HEK293 (cell line): Measurements from ENCODE around the gene ZNF532.

Source experiments
- CTCF ChIA-PET: fragments of 350-600 bp; formaldehyde crosslinking; extraction: SDS; loops from one replicate; lab custom pipeline; 2021; ENCODE audit warnings: antibody characterized with exemption; lab: Yijun Ruan, JAX
- POLR2A ChIA-PET: fragments of 300-600 bp; formaldehyde crosslinking; extraction: SDS; loops from one replicate; lab custom pipeline; 2020; ENCODE audit warnings: antibody characterized with exemption, inconsistent platforms; lab: Yijun Ruan, JAX
- H3K27ac ChIP-seq: fragments of 200-500 bp; sonication (Bioruptor generic); 2 replicates; pipeline ENCODE4 v1.5.1; 2014; ENCODE audit warnings: low read depth, low read length, control low read depth, inconsistent platforms; ENCODE audit errors: extremely low read depth
- H3K36me3 ChIP-seq, 2 experiments: fragments of 200-500 bp in 1 of 2; sonication (Bioruptor generic) in 1 of 2; 1 replicate in 1 of 2; 2 replicates in 1 of 2; pipeline ENCODE4 v1.5.1; 2014 to 2017; ENCODE audit warnings: inconsistent platforms in 2 of 2, low read length in 2 of 2; ENCODE audit not compliant: control insufficient read depth in 2 of 2, insufficient read depth in 1 of 2
- H3K4me1 ChIP-seq: fragments of 200-500 bp; sonication (Bioruptor generic); 2 replicates; pipeline ENCODE4 v1.5.1; 2014; ENCODE audit warnings: mild to moderate bottlenecking, low read length, inconsistent platforms; ENCODE audit not compliant: control insufficient read depth, insufficient read depth
- H3K4me3 ChIP-seq: 2 replicates; pipeline ENCODE4 v1.5.1; 2011; ENCODE audit warnings: low read depth, mild to moderate bottlenecking, control low read depth, low read length, moderate library complexity
- H3K9me3 ChIP-seq: fragments of 200-500 bp; sonication (Bioruptor generic); 2 replicates; pipeline ENCODE4 v1.5.1; 2014; ENCODE audit warnings: low read depth, low read length, inconsistent platforms; ENCODE audit not compliant: control insufficient read depth, insufficient read depth
- SP2 ChIP-seq: fragments of 450-650 bp; formaldehyde crosslinking; IDR thresholded peaks from 2 replicates; pipeline ENCODE4 v1.5.1; 2016; ENCODE audit warnings: missing biosample characterization, missing genetic modification characterization
- YY1 ChIP-seq: fragments of 450-650 bp; formaldehyde crosslinking; IDR thresholded peaks from 2 replicates; pipeline ENCODE4 v1.5.1; 2018; ENCODE audit warnings: missing biosample characterization, missing genetic modification characterization
- ZBTB10 ChIP-seq: fragments of 450-650 bp; formaldehyde crosslinking; IDR thresholded peaks from 2 replicates; pipeline ENCODE4 v1.5.1; 2016; ENCODE audit warnings: missing biosample characterization, missing genetic modification characterization
- ZBTB6 ChIP-seq: fragments of 450-650 bp; formaldehyde crosslinking; IDR thresholded peaks from 2 replicates; pipeline ENCODE4 v1.5.1; 2017; ENCODE audit warnings: missing biosample characterization, missing genetic modification characterization
- ZBTB7A ChIP-seq: fragments of 450-650 bp; formaldehyde crosslinking; IDR thresholded peaks from 2 replicates; pipeline ENCODE4 v1.5.1; 2016; ENCODE audit warnings: low read depth, missing biosample characterization, missing genetic modification characterization
- ZNF112 ChIP-seq: fragments of 450-650 bp; formaldehyde crosslinking; IDR thresholded peaks from 2 replicates; pipeline ENCODE4 v1.5.0; 2017; ENCODE audit warnings: missing biosample characterization, missing genetic modification characterization
- ZNF239 ChIP-seq: fragments of 450-650 bp; formaldehyde crosslinking; IDR thresholded peaks from 2 replicates; pipeline ENCODE4 v1.5.1; 2016; ENCODE audit warnings: missing biosample characterization, missing genetic modification characterization
- ZNF292 ChIP-seq: fragments of 450-650 bp; formaldehyde crosslinking; IDR thresholded peaks from 2 replicates; pipeline ENCODE4 v1.5.1; 2016; ENCODE audit warnings: low read depth, missing biosample characterization, missing genetic modification characterization, borderline replicate concordance
- ZNF362 ChIP-seq: fragments of 450-650 bp; formaldehyde crosslinking; IDR thresholded peaks from 2 replicates; pipeline ENCODE4 v1.5.1; 2016; ENCODE audit warnings: missing biosample characterization, missing genetic modification characterization
- ZNF37A ChIP-seq: fragments of 450-650 bp; IDR thresholded peaks from 2 replicates; pipeline ENCODE4 v1.5.1; 2018; ENCODE audit warnings: missing biosample characterization, missing genetic modification characterization
- ZNF48 ChIP-seq: fragments of 450-650 bp; formaldehyde crosslinking; IDR thresholded peaks from 2 replicates; pipeline ENCODE4 v1.5.1; 2016; ENCODE audit warnings: missing biosample characterization, missing genetic modification characterization
- ZNF530 ChIP-seq: fragments of 450-650 bp; formaldehyde crosslinking; IDR thresholded peaks from 2 replicates; pipeline ENCODE4 v1.5.1; 2016; ENCODE audit warnings: low read depth, missing biosample characterization, missing genetic modification characterization
- ZNF660 ChIP-seq: fragments of 450-650 bp; IDR thresholded peaks from 2 replicates; pipeline ENCODE4 v1.5.1; 2018; ENCODE audit warnings: missing biosample characterization, mild to moderate bottlenecking, missing genetic modification characterization
- ZNF776 ChIP-seq: fragments of 450-650 bp; formaldehyde crosslinking; IDR thresholded peaks from 2 replicates; pipeline ENCODE4 v1.5.0; 2017; ENCODE audit warnings: missing biosample characterization, missing genetic modification characterization, borderline replicate concordance

Gene ZNF532

GRCh38 chr18:58900015-58900649, 35.5 kb downstream of the ZNF532 start:
- no peaks in the 10 kb centered on the region for H3K4me1 ChIP-seq
- POLR2A ChIA-PET, result no interaction called here
- no peak overlapping the region for H3K27ac ChIP-seq
- H3K36me3 ChIP-seq, result no peaks in the 10 kb centered on the region
- H3K9me3 ChIP-seq, result no peaks in the 10 kb centered on the region
- CTCF ChIA-PET, result interaction anchor here (0.8 kb wide), 1 partner anchor 119 kb away, joined by 4 read pairs; no protein-coding TSS in a partner anchor
- no peak overlapping the region for H3K4me3 ChIP-seq
- TF ChIP-seq ZNF530 (tag by site-specific recombination), result no peak
- TF ChIP-seq ZBTB6 (tag by site-specific recombination), result no peak
- TF ChIP-seq ZNF660 (tag by site-specific recombination), result no peak

GRCh38 chr18:58901143-58901542, 36.5 kb downstream of the ZNF532 start:
- Histone ChIP-seq H3K9me3 (no peaks in the 10 kb centered on the region), H3K4me3 (no peak overlapping the region), H3K36me3 (no peaks in the 10 kb centered on the region), H3K27ac (no peak overlapping the region), H3K4me1 (no peaks in the 10 kb centered on the region)
- ChIA-PET CTCF (no interaction called here), POLR2A (no interaction called here)
- TF ChIP-seq YY1 (tag by site-specific recombination), result no peak
- TF ChIP-seq ZNF37A (tag by site-specific recombination), result no peak
- no peak for TF ChIP-seq SP2 (tag by site-specific recombination)

GRCh38 chr18:58901783-58902182, 37.1 kb downstream of the ZNF532 start:
- TF ChIP-seq ZBTB7A (tag by site-specific recombination), result no peak
- TF ChIP-seq ZNF776 (tag by site-specific recombination), result no peak
- TF ChIP-seq, all 188 proteins: peak for 0
- Histone ChIP-seq H3K36me3 (no peaks in the 10 kb centered on the region), H3K9me3 (no peaks in the 10 kb centered on the region), H3K27ac (no peak overlapping the region), H3K4me1 (no peaks in the 10 kb centered on the region), H3K4me3 (no peak overlapping the region)
- ChIA-PET POLR2A (no interaction called here), CTCF (no interaction called here)

- CTCF ChIA-PET, result no interaction called here
- H3K9me3 ChIP-seq, result no peaks in the 10 kb centered on the region
- TF ChIP-seq ZNF48 (tag by site-specific recombination), result no peak
- no peak for TF ChIP-seq ZNF239 (tag by site-specific recombination)
- no peak overlapping the region for H3K27ac ChIP-seq
- no peak overlapping the region for H3K4me3 ChIP-seq
- POLR2A ChIA-PET, result no interaction called here
- H3K36me3 ChIP-seq, result no peaks in the 10 kb centered on the region
- no peaks in the 10 kb centered on the region for H3K4me1 ChIP-seq
Observed at GRCh38 chr18:58902961-58903360, 38.3 kb downstream of the ZNF532 start.

GRCh38 chr18:58903533-58903932, 38.9 kb downstream of the ZNF532 start:
- H3K4me1 ChIP-seq, result no peaks in the 10 kb centered on the region
- TF ChIP-seq ZNF112 (no peak), ZNF362 (no peak), ZNF292 (tag by site-specific recombination) (no peak), ZBTB10 (tag by site-specific recombination) (no peak), ZNF776 (tag by site-specific recombination) (no peak)
- TF ChIP-seq, all 188 proteins: peak for 0
- Histone ChIP-seq H3K4me3 (no peak overlapping the region), H3K36me3 (no peaks in the 10 kb centered on the region), H3K27ac (no peak overlapping the region), H3K9me3 (no peaks in the 10 kb centered on the region)
- CTCF ChIA-PET, result interaction anchor here (1.0 kb wide), 1 partner anchor 108 kb away, joined by 3 read pairs; no protein-coding TSS in a partner anchor
- POLR2A ChIA-PET, result no interaction called here
